Endometrial microvascular endothelial cells (primary cell): Measurements from ENCODE around the gene ESRRG. TPM values are rescaled to one million over a fixed set of nuclear protein-coding genes. Genes with fewer than 3 reads are reported as not detected.
"Not testable (repeated sequence)": the region's sequence is repeated elsewhere in the genome, so short reads cannot be mapped to it uniquely, and the experiment has no call there.

Experiments used
- in situ Hi-C: cut with HindIII; loops from 2 replicates; pipeline ENCODE4 v1.10.0; 2017; ENCODE audit warnings: low sequenced_read_pairs, low pct_unique_long_range_greater_than_20kb; ENCODE audit errors: inconsistent ontology term
- total RNA-seq: library from RNA; depleted of rRNA; stranded (reverse); fragments of >200 nt; gene quantifications from one replicate; pipeline ENCODE4 v1.2.3, GENCODE V29; 2015; ENCODE audit errors: inconsistent ontology term

The ESRRG gene
- total RNA-seq, 1 donor from 2014 or later, result not detected

- in situ Hi-C loops, result no loop called here
Measured at GRCh38 chr1:216710598-216711333, 12.5 kb downstream of the ESRRG start.

GRCh38 chr1:216710055-216710454 is 13.2 kb downstream of the ESRRG start:
- in situ Hi-C loops, result no loop called here

GRCh38 chr1:216705676-216706075 is 17.6 kb downstream of the ESRRG start:
- in situ Hi-C loops, result no loop called here

- in situ Hi-C loops, result not testable (repeated sequence)
Measured at GRCh38 chr1:216704065-216704464, 19.2 kb downstream of the ESRRG start.

GRCh38 chr1:216702170-216702569 is 21.1 kb downstream of the ESRRG start:
- in situ Hi-C loops, result no loop called here

GRCh38 chr1:216700779-216701178 is 22.4 kb downstream of the ESRRG start:
- in situ Hi-C loops, result no loop called here

GRCh38 chr1:216691710-216692109 is 31.5 kb downstream of the ESRRG start:
- in situ Hi-C loops, result no loop called here

- in situ Hi-C loops, result no loop called here
Measured at GRCh38 chr1:216690603-216691002, 32.6 kb downstream of the ESRRG start.

GRCh38 chr1:216688127-216688657 is 35.0 kb downstream of the ESRRG start:
- in situ Hi-C loops, result no loop called here

- in situ Hi-C loops, result no loop called here
Measured at GRCh38 chr1:216686860-216687766, 36.1 kb downstream of the ESRRG start.

- in situ Hi-C loops, result no loop called here
Measured at GRCh38 chr1:216682752-216683151, 40.5 kb downstream of the ESRRG start.

GRCh38 chr1:216679108-216679507 is 44.1 kb downstream of the ESRRG start:
- in situ Hi-C loops, result no loop called here

GRCh38 chr1:216670118-216670883 is 52.9 kb downstream of the ESRRG start:
- in situ Hi-C loops, result no loop called here

GRCh38 chr1:216666441-216666840 is 56.8 kb downstream of the ESRRG start:
- in situ Hi-C loops, result no loop called here

GRCh38 chr1:216665856-216666255 is 57.4 kb downstream of the ESRRG start:
- in situ Hi-C loops, result no loop called here

- in situ Hi-C loops, result no loop called here
Measured at GRCh38 chr1:216665406-216665805, 57.8 kb downstream of the ESRRG start.

- in situ Hi-C loops, result no loop called here
Measured at GRCh38 chr1:216662681-216663080, 60.5 kb downstream of the ESRRG start.

GRCh38 chr1:216660561-216660960 is 62.7 kb downstream of the ESRRG start:
- in situ Hi-C loops, result no loop called here

- in situ Hi-C loops, result no loop called here
Measured at GRCh38 chr1:216653001-216653400, 70.2 kb downstream of the ESRRG start.
